DND-41 (cell line): ENCODE results near the gene LYPD1.

Source experiments
- ATAC-seq: fragments of 200-7000 bp; cut with Tn5 transposase; 3 replicates; pipeline ENCODE4 v1.9.1; 2021; ENCODE audit warnings: low read depth; ENCODE audit not compliant: insufficient read depth
- DNase-seq: peaks from one replicate; pipeline ENCODE4 v3.0.0-alpha.2; 2020
- H2AFZ ChIP-seq: 2 replicates; pipeline ENCODE4 v1.6.0; 2012; ENCODE audit warnings: low read depth, low read length
- H3K27ac ChIP-seq: 2 replicates; pipeline ENCODE4 v1.5.1; 2012; ENCODE audit warnings: low read length, inconsistent platforms
- H3K27me3 ChIP-seq: fragments of 200-600 bp; sonication (generic); 2 replicates; pipeline ENCODE4 v1.6.0; 2012; ENCODE audit warnings: low read length, mild to moderate bottlenecking, inconsistent platforms; ENCODE audit not compliant: insufficient read depth, poor library complexity
- H3K36me3 ChIP-seq: 2 replicates; pipeline ENCODE4 v1.5.1; 2012; ENCODE audit warnings: low read length, inconsistent platforms; ENCODE audit not compliant: insufficient read depth
- H3K4me1 ChIP-seq: 2 replicates; pipeline ENCODE4 v1.5.1; 2012; ENCODE audit warnings: mild to moderate bottlenecking, low read length; ENCODE audit not compliant: insufficient read depth
- H3K4me2 ChIP-seq: 2 replicates; pipeline ENCODE4 v1.6.0; 2012; ENCODE audit warnings: mild to moderate bottlenecking, moderate library complexity, low read length, inconsistent platforms; ENCODE audit not compliant: insufficient read depth
- H3K4me3 ChIP-seq, 2 experiments: fragments of 200-600 bp in 1 of 2; shearing (Covaris generic) in 1 of 2; 2 replicates each; pipeline ENCODE4 v1.5.1; 2012 to 2016; ENCODE audit warnings: inconsistent platforms in 2 of 2, low read length in 2 of 2, mild to moderate bottlenecking in 2 of 2, low read depth in 1 of 2, moderate library complexity in 1 of 2
- H3K79me2 ChIP-seq: 2 replicates; pipeline ENCODE4 v1.6.0; 2012; ENCODE audit warnings: low read length, inconsistent platforms; ENCODE audit not compliant: insufficient read depth
- H3K9ac ChIP-seq: 2 replicates; pipeline ENCODE4 v1.6.0; 2012; ENCODE audit warnings: low read depth, mild to moderate bottlenecking, inconsistent platforms, low read length, moderate library complexity
- H3K9me3 ChIP-seq: 2 replicates; pipeline ENCODE4 v1.5.1; 2012; ENCODE audit warnings: low read length, moderate library complexity, mild to moderate bottlenecking, inconsistent platforms; ENCODE audit not compliant: insufficient read depth, severe bottlenecking
- H4K20me1 ChIP-seq: 2 replicates; pipeline ENCODE4 v1.6.0; 2012; ENCODE audit warnings: low read length; ENCODE audit not compliant: insufficient read depth
- EZH2 ChIP-seq: IDR thresholded peaks from 3 replicates; pipeline ENCODE4 v1.6.1; 2012; ENCODE audit warnings: borderline replicate concordance, low read depth, mild to moderate bottlenecking, moderate library complexity, low read length, inconsistent platforms; ENCODE audit not compliant: severe bottlenecking
- TF ChIP-seq, protein P1 (sequence below): IDR thresholded peaks from 2 replicates; pipeline ENCODE4 v1.5.1; 2012; ENCODE audit warnings: borderline replicate concordance, low read length, moderate library complexity, mild to moderate bottlenecking; ENCODE audit not compliant: poor library complexity, severe bottlenecking; ENCODE audit errors: extremely low read depth

The LYPD1 gene

DNA sequence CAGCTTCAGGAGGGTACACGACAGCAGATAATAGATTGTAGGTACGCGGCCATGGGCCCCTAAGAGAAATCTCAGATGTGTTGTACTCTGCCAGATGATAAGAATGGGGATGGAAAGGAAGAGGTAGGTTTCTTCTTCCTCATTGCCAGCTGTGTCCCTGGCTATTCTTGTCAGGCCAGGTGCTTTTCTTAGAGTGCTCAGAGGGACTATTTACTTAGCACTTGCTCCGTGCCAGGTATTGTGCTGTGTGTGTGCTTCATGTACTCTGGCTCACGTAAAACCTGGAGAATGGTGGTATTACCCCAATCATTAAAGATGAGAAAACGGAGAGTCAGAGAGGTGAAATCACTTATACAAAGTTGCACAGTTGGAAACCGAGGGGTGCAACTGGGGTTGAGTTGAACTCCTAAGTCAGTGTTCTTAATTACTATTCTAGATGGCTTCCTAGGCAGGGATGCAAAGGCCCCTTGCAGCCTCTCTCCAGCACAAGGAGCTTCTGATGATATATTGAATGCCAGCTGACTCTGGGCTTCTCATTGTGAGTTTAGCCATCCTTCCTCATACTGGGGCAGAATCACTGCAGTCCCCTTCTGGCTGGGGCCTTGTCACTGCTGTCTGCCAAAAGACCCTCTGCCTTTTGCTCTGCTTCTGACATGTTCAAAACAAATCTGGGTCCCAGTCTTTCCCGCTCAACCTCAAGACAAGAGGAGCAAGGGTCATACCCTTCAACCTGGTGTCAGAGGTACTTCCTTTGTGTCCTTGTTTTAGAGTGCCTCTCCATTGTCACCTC, 60.7 kb downstream of the LYPD1 start:
- no peak overlapping the region for H3K4me3 ChIP-seq
- H3K9me3 ChIP-seq: no peaks in the 10 kb centered on the region
- H3K36me3 ChIP-seq: no peaks in the 10 kb centered on the region
- no peak overlapping the region for H2AFZ ChIP-seq
- DNase-seq (no peak), ATAC-seq (no peak)
- H4K20me1 ChIP-seq: no peaks in the 10 kb centered on the region
- no peaks in the 10 kb centered on the region for H3K79me2 ChIP-seq
- H3K4me1 ChIP-seq: no peaks in the 10 kb centered on the region
- TF ChIP-seq EZH2: no peak
- TF ChIP-seq, protein P1, sequence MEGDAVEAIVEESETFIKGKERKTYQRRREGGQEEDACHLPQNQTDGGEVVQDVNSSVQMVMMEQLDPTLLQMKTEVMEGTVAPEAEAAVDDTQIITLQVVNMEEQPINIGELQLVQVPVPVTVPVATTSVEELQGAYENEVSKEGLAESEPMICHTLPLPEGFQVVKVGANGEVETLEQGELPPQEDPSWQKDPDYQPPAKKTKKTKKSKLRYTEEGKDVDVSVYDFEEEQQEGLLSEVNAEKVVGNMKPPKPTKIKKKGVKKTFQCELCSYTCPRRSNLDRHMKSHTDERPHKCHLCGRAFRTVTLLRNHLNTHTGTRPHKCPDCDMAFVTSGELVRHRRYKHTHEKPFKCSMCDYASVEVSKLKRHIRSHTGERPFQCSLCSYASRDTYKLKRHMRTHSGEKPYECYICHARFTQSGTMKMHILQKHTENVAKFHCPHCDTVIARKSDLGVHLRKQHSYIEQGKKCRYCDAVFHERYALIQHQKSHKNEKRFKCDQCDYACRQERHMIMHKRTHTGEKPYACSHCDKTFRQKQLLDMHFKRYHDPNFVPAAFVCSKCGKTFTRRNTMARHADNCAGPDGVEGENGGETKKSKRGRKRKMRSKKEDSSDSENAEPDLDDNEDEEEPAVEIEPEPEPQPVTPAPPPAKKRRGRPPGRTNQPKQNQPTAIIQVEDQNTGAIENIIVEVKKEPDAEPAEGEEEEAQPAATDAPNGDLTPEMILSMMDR: no peak
- H3K9ac ChIP-seq: no peak overlapping the region
- no peaks in the 10 kb centered on the region for H3K27me3 ChIP-seq
- no peak overlapping the region for H3K4me2 ChIP-seq
- no peak overlapping the region for H3K27ac ChIP-seq

DNA sequence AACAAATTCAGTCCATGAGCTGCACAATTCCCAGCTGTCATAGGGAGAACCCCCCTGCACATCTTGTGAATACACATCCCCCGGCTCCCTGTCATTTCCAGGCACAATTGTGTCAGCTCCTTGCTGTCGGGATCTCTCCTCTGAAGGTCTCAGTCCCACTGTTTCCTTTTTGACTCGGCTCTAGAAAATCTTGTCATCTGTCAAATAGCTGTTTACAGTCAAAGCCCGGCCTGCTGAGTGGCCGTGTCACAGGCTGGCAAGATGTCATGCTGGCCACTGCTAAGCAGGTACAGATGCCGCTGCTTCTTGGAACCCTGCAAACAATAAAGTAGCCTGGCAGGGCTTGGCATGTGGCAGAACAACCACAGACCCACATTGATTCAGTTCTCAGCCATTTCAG, 61.7 kb downstream of the LYPD1 start:
- Histone ChIP-seq H3K9ac (no peak overlapping the region), H3K4me2 (no peak overlapping the region), H4K20me1 (no peaks in the 10 kb centered on the region), H3K4me1 (no peaks in the 10 kb centered on the region), H3K36me3 (no peaks in the 10 kb centered on the region), H3K27ac (no peak overlapping the region), H3K27me3 (no peaks in the 10 kb centered on the region), H2AFZ (no peak overlapping the region), H3K4me3 (no peak overlapping the region), H3K9me3 (no peaks in the 10 kb centered on the region), H3K79me2 (no peaks in the 10 kb centered on the region)
- no peak for DNase-seq
- no peak for ATAC-seq
- TF ChIP-seq, protein P1: no peak
- no peak for TF ChIP-seq EZH2

DNA sequence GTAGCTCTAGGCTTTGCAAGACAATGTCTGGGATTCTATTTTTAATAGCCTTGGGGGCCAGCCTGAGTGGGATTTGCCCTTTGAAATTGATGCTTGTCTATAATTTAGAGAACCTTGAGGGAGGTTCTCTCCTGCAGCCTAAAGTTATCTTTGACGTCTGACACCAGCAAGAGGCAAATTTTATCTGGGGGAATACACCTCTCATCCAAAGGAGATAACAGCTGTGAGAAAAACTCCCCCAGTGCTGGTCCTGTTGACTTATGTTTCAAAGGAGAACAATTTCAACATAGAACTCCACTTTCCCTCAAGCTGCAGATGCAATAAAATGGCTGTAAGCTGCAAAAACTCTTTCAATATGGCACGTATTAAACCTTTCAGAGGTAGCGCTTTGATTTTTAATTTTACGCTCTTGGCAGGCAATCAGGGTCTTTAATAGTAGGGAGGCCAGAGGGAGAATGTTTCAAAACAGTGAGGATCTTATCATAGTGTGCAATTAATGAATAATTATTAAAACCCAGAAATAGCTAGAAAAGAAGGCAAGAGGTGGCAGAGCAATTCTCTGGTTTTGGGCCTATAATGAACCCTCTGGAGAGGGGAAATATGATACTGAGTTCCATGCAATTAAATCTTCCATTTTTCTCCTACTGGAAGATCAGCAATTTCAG, 62.4 kb downstream of the LYPD1 start:
- Histone ChIP-seq H3K4me3 (no peak overlapping the region), H3K27ac (no peak overlapping the region), H3K9me3 (no peaks in the 10 kb centered on the region), H3K79me2 (no peaks in the 10 kb centered on the region), H4K20me1 (no peaks in the 10 kb centered on the region), H3K27me3 (no peaks in the 10 kb centered on the region), H3K9ac (no peak overlapping the region), H3K4me2 (no peak overlapping the region), H2AFZ (no peak overlapping the region), H3K36me3 (no peaks in the 10 kb centered on the region), H3K4me1 (no peaks in the 10 kb centered on the region)
- no peak for TF ChIP-seq EZH2
- TF ChIP-seq, protein P1: no peak
- no peak for ATAC-seq
- no peak for DNase-seq

DNA sequence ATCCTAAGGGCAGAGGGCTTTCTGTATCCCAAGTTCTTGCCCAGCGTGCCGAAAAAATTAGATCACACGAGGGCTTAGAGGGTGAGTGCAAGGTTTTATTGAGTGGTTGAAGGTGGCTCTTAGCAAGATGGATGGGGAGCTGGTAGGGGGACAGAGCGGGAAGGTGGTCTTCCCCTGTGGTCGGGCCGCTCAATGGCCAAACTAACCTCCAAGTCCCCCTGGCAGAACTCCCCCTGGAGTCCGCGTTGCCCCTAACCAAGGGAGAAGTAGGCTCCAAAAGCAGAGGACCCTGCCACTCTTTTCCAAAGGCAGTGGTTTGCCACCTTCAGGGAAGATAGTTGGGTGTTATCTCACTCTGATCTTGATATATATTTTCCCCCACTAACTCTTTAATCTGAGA, 63.4 kb downstream of the LYPD1 start:
- TF ChIP-seq EZH2: no peak
- TF ChIP-seq, protein P1: no peak
- Histone ChIP-seq H3K27me3 (no peaks in the 10 kb centered on the region), H4K20me1 (no peaks in the 10 kb centered on the region), H3K4me1 (no peaks in the 10 kb centered on the region), H3K4me2 (no peak overlapping the region), H3K79me2 (no peaks in the 10 kb centered on the region), H2AFZ (no peak overlapping the region), H3K9ac (no peak overlapping the region), H3K4me3 (no peak overlapping the region), H3K36me3 (no peaks in the 10 kb centered on the region), H3K27ac (no peak overlapping the region), H3K9me3 (no peaks in the 10 kb centered on the region)
- DNase-seq: no peak
- no peak for ATAC-seq
